Bronchial epithelial cell (primary cell): ENCODE data around the gene NCAN. TPM values are rescaled to one million over a fixed set of nuclear protein-coding genes. Genes with fewer than 3 reads are reported as not detected.
A peak's percentile ranks its signal among the peaks of the same experiment; 100 is the strongest.
"Not testable (repeated sequence)": the region's sequence is repeated elsewhere in the genome, so short reads cannot be mapped to it uniquely, and the experiment has no call there.

ENCODE experiments used
- DNase-seq: peaks from one replicate; pipeline ENCODE4 v3.0.0-alpha.2; 2010; ENCODE audit warnings: low read depth
- FAIRE-seq: peaks from 2 replicates; lab custom pipeline; 2011; peaks lifted over from hg19 to GRCh38; lab: Jason Lieb, UNC
- H3K27me3 ChIP-seq: 2 replicates; pipeline ENCODE4 v1.5.1; 2011; ENCODE audit warnings: low read length; ENCODE audit not compliant: control insufficient read depth, insufficient read depth
- H3K36me3 ChIP-seq: 2 replicates; pipeline ENCODE4 v1.5.1; 2011; ENCODE audit warnings: low read length; ENCODE audit not compliant: control insufficient read depth, insufficient read depth
- H3K4me3 ChIP-seq: 2 replicates; pipeline ENCODE4 v1.5.1; 2011; ENCODE audit warnings: mild to moderate bottlenecking, low read depth, low read length, control low read depth
- total RNA-seq: library from RNA; depleted of rRNA; stranded (reverse); fragments of >200 nt; gene quantifications from 2 replicates; pipeline ENCODE4 v1.2.1, GENCODE V29; 2014
- TF ChIP-seq, protein P1 (sequence below): IDR thresholded peaks from 2 replicates; pipeline ENCODE4 v1.5.1; 2011; ENCODE audit warnings: mild to moderate bottlenecking, moderate library complexity, low read length, control low read depth, inconsistent platforms; ENCODE audit not compliant: insufficient read depth, severe bottlenecking

Gene NCAN
- total RNA-seq, 1 donor from 2014 or later, result not detected

DNA sequence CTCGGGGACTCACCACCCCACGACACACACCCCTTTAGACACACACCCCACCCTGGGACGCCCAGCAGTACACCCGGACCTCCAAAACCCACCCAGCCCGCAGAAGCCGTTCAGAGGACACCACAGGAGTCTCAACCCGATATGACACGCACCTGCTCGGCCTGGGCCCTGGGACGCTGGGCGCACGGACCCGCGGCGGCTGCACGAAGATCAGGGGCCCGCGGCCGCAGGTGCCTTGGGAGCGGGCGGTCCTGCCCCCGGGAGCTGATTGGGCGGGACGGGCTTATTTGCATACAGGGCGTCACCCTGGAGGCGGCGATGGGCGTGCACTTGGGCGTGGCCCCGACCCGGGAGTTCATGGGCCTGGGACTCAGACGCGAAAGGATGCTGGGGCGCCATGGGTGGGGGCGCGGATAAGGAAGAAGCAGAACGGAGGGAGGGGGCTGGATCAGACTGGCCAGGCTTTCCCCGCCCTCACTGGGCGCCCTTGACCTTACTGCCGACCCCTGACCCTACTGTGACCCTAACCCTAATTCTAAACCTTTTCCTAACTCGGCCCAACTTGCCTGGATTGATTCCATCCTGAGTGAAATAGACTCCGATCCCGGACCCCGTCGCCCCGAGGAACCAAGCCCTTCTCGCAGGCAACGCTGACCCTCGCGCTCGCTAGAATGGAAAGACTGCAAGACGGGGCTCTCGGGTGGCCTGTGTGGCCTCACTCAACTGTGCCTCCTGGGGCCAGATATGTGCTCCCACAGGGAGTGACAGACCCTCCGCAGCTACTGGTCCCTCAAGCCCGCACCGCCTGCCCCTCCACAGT lies 41.5 kb upstream of the NCAN start, which contains the start of gene MEF2B:
TSS of gene MEF2B (minus strand) at position 211 of the 820 bp plus-strand sequence. CDS start 19,528 bp downstream, outside the sequence.
- TF ChIP-seq, protein P1, sequence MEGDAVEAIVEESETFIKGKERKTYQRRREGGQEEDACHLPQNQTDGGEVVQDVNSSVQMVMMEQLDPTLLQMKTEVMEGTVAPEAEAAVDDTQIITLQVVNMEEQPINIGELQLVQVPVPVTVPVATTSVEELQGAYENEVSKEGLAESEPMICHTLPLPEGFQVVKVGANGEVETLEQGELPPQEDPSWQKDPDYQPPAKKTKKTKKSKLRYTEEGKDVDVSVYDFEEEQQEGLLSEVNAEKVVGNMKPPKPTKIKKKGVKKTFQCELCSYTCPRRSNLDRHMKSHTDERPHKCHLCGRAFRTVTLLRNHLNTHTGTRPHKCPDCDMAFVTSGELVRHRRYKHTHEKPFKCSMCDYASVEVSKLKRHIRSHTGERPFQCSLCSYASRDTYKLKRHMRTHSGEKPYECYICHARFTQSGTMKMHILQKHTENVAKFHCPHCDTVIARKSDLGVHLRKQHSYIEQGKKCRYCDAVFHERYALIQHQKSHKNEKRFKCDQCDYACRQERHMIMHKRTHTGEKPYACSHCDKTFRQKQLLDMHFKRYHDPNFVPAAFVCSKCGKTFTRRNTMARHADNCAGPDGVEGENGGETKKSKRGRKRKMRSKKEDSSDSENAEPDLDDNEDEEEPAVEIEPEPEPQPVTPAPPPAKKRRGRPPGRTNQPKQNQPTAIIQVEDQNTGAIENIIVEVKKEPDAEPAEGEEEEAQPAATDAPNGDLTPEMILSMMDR, result no peak
- DNase-seq (peak; percentile 47), FAIRE-seq (no peak)
- no peaks in the 10 kb centered on the region for H3K27me3 ChIP-seq
- no peak within 1 kb of the TSS for H3K4me3 ChIP-seq
- H3K36me3 ChIP-seq, result no peaks in the 10 kb centered on the region

DNA sequence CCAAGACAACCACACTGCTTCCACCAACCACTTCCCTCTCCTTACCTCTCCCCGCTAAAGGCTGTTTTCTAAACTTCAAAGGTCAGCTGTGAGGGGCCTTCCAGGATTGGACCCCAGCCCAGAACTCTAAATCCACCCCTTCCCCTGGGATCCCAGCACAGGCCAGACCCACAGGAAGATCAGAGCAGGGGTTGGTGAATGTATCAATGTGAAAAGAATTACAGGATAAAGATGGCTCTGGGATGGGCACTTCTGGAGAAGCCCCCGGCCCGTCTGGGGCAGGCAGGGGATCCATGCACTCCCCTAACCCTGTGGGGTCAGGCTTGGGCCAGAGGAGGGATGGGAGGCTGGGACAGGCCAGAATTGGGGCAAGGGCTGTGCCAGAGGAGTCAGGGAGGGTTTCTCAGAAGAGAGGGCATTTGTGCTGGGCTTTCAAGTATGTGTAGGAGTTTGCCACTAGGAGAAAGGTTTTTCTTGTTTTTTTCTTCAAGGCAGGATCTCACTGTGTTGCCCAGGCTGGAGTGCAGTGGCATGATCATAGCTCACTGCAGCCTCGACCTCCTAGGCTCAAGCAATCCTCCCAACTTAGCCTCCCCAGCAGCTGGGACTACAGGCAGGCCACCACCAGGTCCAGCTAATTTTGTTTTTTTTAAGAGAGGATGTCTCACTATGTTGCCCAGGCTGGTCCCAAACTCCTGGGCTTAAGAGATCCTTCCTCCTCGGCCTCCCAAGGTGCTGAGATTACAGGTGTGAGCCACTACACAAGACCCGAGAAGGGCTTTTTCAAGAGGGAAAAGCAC lies 40.7 kb upstream of the NCAN start:
- TF ChIP-seq, protein P1, result no peak
- DNase-seq, result no peak
- Histone ChIP-seq H3K36me3 (no peaks in the 10 kb centered on the region), H3K27me3 (no peaks in the 10 kb centered on the region), H3K4me3 (no peak overlapping the region)
- FAIRE-seq, result no peak

DNA sequence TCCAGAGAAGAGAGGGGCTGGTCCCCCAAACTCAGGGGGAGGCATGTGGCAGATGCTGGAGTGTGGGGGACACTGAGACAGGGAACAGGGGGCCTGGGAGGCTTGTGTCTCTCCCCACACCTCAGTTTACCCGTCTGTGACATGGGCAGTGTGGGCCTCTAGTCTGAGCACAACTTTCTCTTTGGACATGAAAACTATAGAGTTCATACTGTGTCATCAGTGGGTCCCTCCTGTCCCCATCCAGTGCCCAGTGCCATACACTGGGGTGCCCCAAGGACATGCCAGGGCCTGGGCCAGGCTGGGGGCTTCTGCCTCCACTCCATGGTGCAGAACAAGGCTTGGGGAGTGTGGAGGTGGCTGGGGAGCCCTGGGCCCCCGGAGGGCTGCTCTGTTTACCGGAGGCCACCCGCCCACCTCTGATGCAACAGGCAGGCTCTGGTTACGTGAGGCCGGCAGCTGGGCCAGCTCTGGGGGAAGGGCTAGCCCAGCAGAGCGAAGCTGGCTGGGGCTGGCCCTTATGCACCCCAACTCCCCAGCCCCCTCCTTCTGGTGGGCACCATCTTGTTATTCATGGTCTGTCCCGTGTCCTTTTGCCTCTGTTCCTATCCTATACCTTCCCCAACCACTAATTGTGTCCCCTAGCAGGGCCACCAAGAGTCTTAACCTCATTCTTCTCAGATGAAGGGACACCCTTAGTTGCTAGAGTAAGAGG lies 39.8 kb upstream of the NCAN start:
- no peaks in the 10 kb centered on the region for H3K36me3 ChIP-seq
- no peaks in the 10 kb centered on the region for H3K27me3 ChIP-seq
- DNase-seq (no peak), FAIRE-seq (no peak)
- TF ChIP-seq, protein P1, result no peak
- no peak overlapping the region for H3K4me3 ChIP-seq

DNA sequence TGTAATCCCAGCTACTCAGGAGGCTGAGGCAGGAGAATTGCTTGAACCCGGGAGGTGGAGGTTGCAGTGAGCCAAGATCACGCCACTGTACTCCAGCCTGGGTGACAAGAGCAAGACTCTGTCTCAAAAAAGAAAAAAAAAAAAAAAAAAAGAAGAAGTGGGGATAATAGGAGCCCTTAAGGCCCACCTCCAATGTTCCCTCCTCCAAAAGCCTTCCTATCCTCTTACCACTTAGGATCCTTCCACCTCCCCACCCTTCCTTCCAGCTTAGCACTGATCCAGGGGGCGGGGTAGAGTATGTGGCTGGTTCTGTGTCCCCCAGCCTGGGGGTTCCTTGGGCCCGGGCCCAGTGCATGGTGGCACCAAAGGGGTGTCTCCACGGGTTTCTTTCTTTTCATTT lies 38.5 kb upstream of the NCAN start:
- FAIRE-seq, DNase-seq: not testable (repeated sequence)

DNA sequence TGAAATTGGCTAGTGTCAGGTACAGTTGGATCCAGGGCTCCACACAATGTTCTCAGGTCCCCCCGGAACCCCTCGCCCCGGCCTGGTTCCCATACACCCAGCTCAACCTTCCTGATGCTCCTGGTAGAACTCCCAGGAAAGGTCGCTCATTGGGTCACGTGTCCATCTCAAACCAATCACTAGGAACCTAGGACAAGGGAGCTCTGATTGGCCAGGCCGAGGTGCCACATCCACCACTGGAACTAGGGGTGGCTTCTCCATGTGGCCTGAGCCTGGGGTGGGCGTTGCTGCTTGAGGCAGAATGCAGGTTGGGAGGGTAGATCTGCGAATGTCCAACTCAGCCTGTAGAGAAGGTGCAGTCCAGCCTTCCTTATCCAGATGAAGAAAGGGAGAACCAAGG lies 34.8 kb upstream of the NCAN start:
- no peaks in the 10 kb centered on the region for H3K27me3 ChIP-seq
- peaks cover 9% of the 10 kb centered on the region for H3K36me3 ChIP-seq
- H3K4me3 ChIP-seq, result no peak overlapping the region
- TF ChIP-seq, protein P1, result no peak
- FAIRE-seq, result no peak
- no peak for DNase-seq

More for the DNA sequence above, 38.5 kb upstream of the NCAN start:
- not testable (repeated sequence) for H3K27me3 ChIP-seq, H3K36me3 ChIP-seq, H3K4me3 ChIP-seq
